Smooth muscle cell (in vitro differentiated cells): ENCODE results near the gene PCDH10. TPM values are rescaled to one million over a fixed set of nuclear protein-coding genes. Genes with fewer than 3 reads are reported as not detected.

Source experiments
- DNase-seq: peaks from one replicate; lab custom pipeline; 2025; ENCODE audit not compliant: unreplicated experiment; lab: John Stamatoyannopoulos, UW
- H2AFZ ChIP-seq: fragments of 200-600 bp; sonication (generic); 2 replicates; pipeline ENCODE4 v1.6.0; 2016; ENCODE audit warnings: antibody characterized with exemption, low read depth, mild to moderate bottlenecking
- H3F3A ChIP-seq: fragments of 200-600 bp; sonication (generic); 2 replicates; pipeline ENCODE4 v1.6.0; 2017; ENCODE audit warnings: antibody characterized with exemption, low read depth
- H3K27ac ChIP-seq: fragments of 200-600 bp; sonication (generic); 2 replicates; pipeline ENCODE4 v1.5.1; 2016; ENCODE audit warnings: low read depth, mild to moderate bottlenecking
- H3K27me3 ChIP-seq: fragments of 200-600 bp; sonication (generic); 2 replicates; pipeline ENCODE4 v1.6.1; 2016; ENCODE audit warnings: low read depth, mild to moderate bottlenecking
- H3K36me3 ChIP-seq: fragments of 200-600 bp; sonication (generic); 2 replicates; pipeline ENCODE4 v1.5.1; 2016; ENCODE audit warnings: low read depth
- H3K4me1 ChIP-seq: fragments of 200-600 bp; sonication (generic); 2 replicates; pipeline ENCODE4 v1.5.1; 2016; ENCODE audit warnings: low read depth
- H3K4me2 ChIP-seq: fragments of 200-600 bp; sonication (generic); 2 replicates; pipeline ENCODE4 v1.6.0; 2016; ENCODE audit warnings: mild to moderate bottlenecking
- H3K4me3 ChIP-seq: fragments of 200-600 bp; sonication (generic); 2 replicates; pipeline ENCODE4 v1.5.1; 2016; ENCODE audit warnings: mild to moderate bottlenecking
- H3K79me2 ChIP-seq: fragments of 200-600 bp; sonication (generic); 2 replicates; pipeline ENCODE4 v1.6.0; 2016; ENCODE audit warnings: low read depth, mild to moderate bottlenecking
- H3K9ac ChIP-seq: fragments of 200-600 bp; sonication (generic); 2 replicates; pipeline ENCODE4 v1.6.0; 2016; ENCODE audit warnings: low read depth
- H3K9me3 ChIP-seq: fragments of 200-600 bp; sonication (generic); replicated peaks from 2 replicates; pipeline ENCODE4 v1.5.1; 2016; ENCODE audit warnings: low read depth
- H4K20me1 ChIP-seq: fragments of 200-600 bp; sonication (generic); 2 replicates; pipeline ENCODE4 v1.6.0; 2016; ENCODE audit warnings: low read depth
- CTCF ChIP-seq: fragments of 200-600 bp; sonication (generic); IDR thresholded peaks from 2 replicates; pipeline ENCODE4 v1.5.1; 2017; ENCODE audit warnings: borderline replicate concordance, mild to moderate bottlenecking, antibody characterized with exemption; ENCODE audit not compliant: insufficient read depth, poor library complexity, severe bottlenecking
- WGBS: methylation state at CpG from one replicate; pipeline ENCODE4 v1.1.7; 2016; ENCODE audit warnings: low lambda C conversion rate; 5-methylcytosine and 5-hydroxymethylcytosine counted together
- polyA plus RNA-seq: library from polyadenylated mRNA; unstranded; fragments of >200 nt; fragmentation: Nextera tagmentation; extraction: Ambion mirVana; gene quantifications from 2 replicates; pipeline ENCODE4 v1.2.1, GENCODE V29; 2016
- total RNA-seq: library from RNA; depleted of rRNA; stranded (reverse); fragments of >200 nt; gene quantifications from 2 replicates; pipeline ENCODE4 v1.2.3, GENCODE V29; 2014

Gene PCDH10
- total RNA-seq: 103 and 126 TPM in 2 replicates
- 63.1 and 129 TPM in 2 replicates for polyA plus RNA-seq

- WGBS: under 1% methylated on average over 38 of the region's 38 CpGs
- H3F3A ChIP-seq: no peaks in the 10 kb centered on the region
- no peaks in the 10 kb centered on the region for H3K9me3 ChIP-seq
- H2AFZ ChIP-seq: peak within 1 kb of the TSS; percentile 91
- no peak for TF ChIP-seq CTCF
- no peaks in the 10 kb centered on the region for H3K36me3 ChIP-seq
- H4K20me1 ChIP-seq: peaks cover 38% of the 10 kb centered on the region
- DNase-seq: peak; percentile 90
- H3K4me3 ChIP-seq: peak within 1 kb of the TSS; percentile 86
- peak within 1 kb of the TSS; percentile 98 for H3K4me2 ChIP-seq
- peak within 1 kb of the TSS; percentile 73 for H3K9ac ChIP-seq
- H3K27ac ChIP-seq: peak within 1 kb of the TSS; percentile 44
- H3K79me2 ChIP-seq: peaks cover 47% of the 10 kb centered on the region
- H3K4me1 ChIP-seq: peaks cover 4% of the 10 kb centered on the region
- no peaks in the 10 kb centered on the region for H3K27me3 ChIP-seq
These were observed at the start of gene PCDH10 for GRCh38 chr4:133148690-133149363. PCDH10 (plus strand) TSS chr4:133149294; CDS start chr4:133150141, 847 bp downstream.

- no peaks in the 10 kb centered on the region for H3K9me3 ChIP-seq
- H3K36me3 ChIP-seq: no peaks in the 10 kb centered on the region
- no peak overlapping the region for H3K4me3 ChIP-seq
- H3K4me2 ChIP-seq: no peak overlapping the region
- TF ChIP-seq CTCF: no peak
- no peaks in the 10 kb centered on the region for H3K4me1 ChIP-seq
- no peak overlapping the region for H3K27ac ChIP-seq
- no peaks in the 10 kb centered on the region for H4K20me1 ChIP-seq
- H3K79me2 ChIP-seq: no peaks in the 10 kb centered on the region
- no peak overlapping the region for H2AFZ ChIP-seq
- no peaks in the 10 kb centered on the region for H3K27me3 ChIP-seq
- no peaks in the 10 kb centered on the region for H3F3A ChIP-seq
- no peak for DNase-seq
- 84% methylated on average over 6 of the region's 6 CpGs for WGBS
- H3K9ac ChIP-seq: no peak overlapping the region
These were observed 47.1 kb upstream of the PCDH10 start for GRCh38 chr4:133102043-133102442.

- Histone ChIP-seq H3K27me3 (no peaks in the 10 kb centered on the region), H3K9me3 (no peaks in the 10 kb centered on the region), H3K79me2 (no peaks in the 10 kb centered on the region), H3K36me3 (no peaks in the 10 kb centered on the region), H3K4me2 (no peak overlapping the region), H3K27ac (no peak overlapping the region), H3K9ac (no peak overlapping the region), H3K4me3 (no peak overlapping the region), H2AFZ (no peak overlapping the region), H3K4me1 (no peaks in the 10 kb centered on the region), H4K20me1 (no peaks in the 10 kb centered on the region), H3F3A (no peaks in the 10 kb centered on the region)
- 86% methylated on average over 4 of the region's 4 CpGs for WGBS
- DNase-seq: no peak
- TF ChIP-seq CTCF: no peak
These were observed 46.3 kb upstream of the PCDH10 start for GRCh38 chr4:133102612-133103409.

GRCh38 chr4:133112641-133113040 is 36.5 kb upstream of the PCDH10 start:
- Histone ChIP-seq H3F3A (no peaks in the 10 kb centered on the region), H2AFZ (no peak overlapping the region), H3K27me3 (no peaks in the 10 kb centered on the region), H3K79me2 (no peaks in the 10 kb centered on the region), H3K4me1 (no peaks in the 10 kb centered on the region), H3K9ac (no peak overlapping the region), H3K9me3 (no peaks in the 10 kb centered on the region), H4K20me1 (no peaks in the 10 kb centered on the region), H3K4me3 (no peak overlapping the region), H3K4me2 (no peak overlapping the region), H3K27ac (no peak overlapping the region), H3K36me3 (no peaks in the 10 kb centered on the region)
- TF ChIP-seq CTCF: no peak
- no peak for DNase-seq
